Umbilical cord (tissue), 2 donors: ENCODE results near the gene CTSE. TPM values are rescaled to one million over a fixed set of nuclear protein-coding genes. Genes with fewer than 3 reads are reported as not detected.

Experiments used
- DNase-seq: peaks from one replicate; pipeline ENCODE4 v3.0.0-alpha.2; 2015; ENCODE audit warnings: low spot score
- total RNA-seq: library from RNA; depleted of rRNA; stranded (reverse); fragments of >200 nt; gene quantifications from one replicate; pipeline ENCODE4 v1.2.3, GENCODE V29; 2014; ENCODE audit warnings: low replicate concordance; ENCODE audit not compliant: insufficient read depth

CTSE gene
- total RNA-seq, 1 donor from 2014 or later: 0.48 TPM

- DNase-seq: no peak
Measured at GRCh38 chr1:205992218-205992882, 31.3 kb downstream of the CTSE start.

GRCh38 chr1:205991237-205991636, 32.5 kb downstream of the CTSE start:
- DNase-seq: no peak

GRCh38 chr1:205990226-205990625, 33.5 kb downstream of the CTSE start:
- DNase-seq: no peak

DNA sequence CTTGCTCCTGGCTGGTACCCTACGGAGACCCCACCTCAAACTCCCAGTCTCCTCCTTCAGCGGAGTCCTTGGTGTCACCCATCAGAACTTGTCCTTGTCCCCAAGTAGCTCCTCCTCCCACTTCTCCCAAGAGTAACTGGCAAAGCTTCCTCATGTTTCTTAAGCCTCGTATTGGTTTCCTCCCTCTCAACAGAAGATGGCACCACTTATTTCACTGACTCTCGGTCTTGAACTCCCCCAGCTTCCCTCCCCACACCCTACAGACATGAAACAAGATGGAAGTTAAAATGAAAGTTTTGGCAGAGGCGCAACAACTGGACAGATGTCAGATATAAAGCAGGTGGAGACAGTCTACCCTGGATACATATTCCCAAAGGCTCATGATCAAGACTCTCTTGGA, 33.9 kb downstream of the CTSE start:
- DNase-seq: no peak

DNA sequence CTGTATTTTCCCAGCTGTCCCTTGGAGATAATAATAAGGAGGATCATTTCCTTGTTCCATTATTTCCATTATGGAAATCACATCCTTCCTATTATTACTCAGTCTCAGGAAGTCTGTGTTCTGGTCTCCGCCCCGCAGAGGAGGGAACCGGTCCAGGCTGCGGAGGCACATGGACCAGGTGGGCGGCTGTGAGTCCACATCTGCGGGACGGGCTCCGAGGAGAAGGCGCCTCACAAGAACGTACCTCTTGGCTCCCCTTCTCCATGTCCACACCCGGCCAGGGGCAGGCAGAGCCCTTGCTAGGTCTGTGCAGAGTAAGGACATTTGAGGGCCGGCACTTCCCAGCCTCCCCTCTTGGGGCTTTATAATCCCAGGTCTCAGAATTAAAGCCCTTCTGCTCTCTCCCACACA, 35.1 kb downstream of the CTSE start:
- no peak for DNase-seq

GRCh38 chr1:205986861-205987260, 36.8 kb downstream of the CTSE start:
- peak; percentile 29 for DNase-seq

- DNase-seq: no peak
Measured at GRCh38 chr1:205986292-205986691, 37.4 kb downstream of the CTSE start.

DNA sequence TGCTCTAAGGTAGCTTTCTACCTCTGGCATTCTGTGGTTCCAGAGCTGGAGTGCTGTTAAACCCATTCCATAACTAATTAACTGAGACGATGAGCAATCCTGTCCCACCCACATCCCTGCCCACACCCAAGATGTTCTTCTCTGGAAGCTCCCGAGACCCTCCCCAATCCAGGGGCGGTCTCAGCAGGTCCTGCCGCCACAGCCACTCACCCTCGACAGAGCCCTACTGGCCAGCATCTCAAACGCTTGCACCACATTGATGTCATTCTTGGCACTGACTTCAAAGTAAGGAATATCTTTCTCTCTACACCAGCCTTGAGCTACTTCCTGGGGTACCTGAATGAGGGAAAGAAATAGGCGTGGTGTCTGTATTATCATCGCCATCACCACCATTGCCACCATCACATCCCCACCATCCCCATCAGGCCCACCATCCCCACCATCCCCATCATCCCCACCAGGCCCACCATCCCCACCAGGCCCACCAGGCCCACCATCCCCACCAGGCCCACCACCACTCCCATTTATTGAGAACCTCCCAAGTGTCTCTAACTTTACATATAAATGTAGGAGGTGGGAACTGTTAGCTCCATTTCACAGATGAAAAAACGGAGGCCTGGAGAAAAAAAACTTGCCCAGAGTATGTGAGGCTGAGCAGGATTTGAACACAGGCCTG, 38.2 kb downstream of the CTSE start:
- DNase-seq: no peak

DNA sequence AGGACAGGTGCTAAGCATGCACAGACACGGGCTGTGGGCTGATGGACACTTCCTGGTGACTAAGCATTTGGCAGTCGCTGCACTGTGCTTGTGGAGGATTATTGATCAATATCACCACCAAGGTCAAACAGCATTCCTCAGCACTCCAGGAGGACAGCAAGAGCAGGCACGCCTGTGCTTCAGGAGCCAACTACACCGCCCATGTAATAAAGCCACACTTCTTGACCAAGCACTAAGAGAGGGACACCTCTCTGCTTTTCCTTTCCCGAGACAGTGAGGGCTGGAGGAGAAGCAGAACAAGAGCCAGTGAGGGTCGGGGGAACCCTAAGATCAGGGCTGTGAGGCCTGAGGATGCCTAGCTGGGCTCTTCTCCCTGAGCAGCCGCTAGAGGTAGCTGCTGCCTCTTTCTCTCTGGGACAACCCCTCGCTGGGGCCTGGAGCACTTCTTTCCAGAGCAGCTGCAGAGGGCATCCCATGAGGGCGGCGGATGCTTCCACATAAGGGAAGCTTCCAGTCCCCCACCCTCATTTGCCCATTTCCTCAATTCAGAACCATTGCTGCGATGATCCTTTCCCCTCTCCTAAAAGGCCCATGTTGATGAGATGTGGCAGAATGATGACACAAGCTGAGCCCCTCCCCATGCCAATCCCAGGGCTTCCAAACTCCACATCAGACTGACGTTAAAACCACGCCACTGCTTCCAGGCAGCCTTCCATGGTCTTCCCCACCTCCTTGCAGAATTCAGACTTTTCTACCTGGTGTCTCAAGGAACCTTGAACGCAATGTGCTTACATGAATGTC, 39.6 kb downstream of the CTSE start:
- peak; percentile 79 for DNase-seq

DNA sequence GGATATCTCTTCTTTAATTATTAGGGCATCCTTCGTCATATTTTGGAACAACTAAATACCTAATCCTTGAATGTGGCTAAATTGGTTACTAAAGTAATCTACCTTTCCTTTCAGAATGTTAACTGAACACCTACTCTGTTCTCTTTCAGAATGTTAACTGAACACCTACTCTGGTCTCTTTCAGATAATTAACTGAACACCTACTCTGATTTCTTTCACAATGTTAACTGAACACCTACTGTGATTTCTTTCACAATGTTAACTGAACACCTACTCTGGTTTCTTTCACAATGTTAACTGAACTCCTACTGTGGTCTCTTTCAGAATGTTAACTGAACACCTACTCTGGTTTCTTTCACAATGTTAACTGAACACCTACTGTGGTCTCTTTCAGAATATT, 42.4 kb downstream of the CTSE start:
- DNase-seq: no peak

- no peak for DNase-seq
Measured at GRCh38 chr1:205980237-205980870, 43.3 kb downstream of the CTSE start.

DNA sequence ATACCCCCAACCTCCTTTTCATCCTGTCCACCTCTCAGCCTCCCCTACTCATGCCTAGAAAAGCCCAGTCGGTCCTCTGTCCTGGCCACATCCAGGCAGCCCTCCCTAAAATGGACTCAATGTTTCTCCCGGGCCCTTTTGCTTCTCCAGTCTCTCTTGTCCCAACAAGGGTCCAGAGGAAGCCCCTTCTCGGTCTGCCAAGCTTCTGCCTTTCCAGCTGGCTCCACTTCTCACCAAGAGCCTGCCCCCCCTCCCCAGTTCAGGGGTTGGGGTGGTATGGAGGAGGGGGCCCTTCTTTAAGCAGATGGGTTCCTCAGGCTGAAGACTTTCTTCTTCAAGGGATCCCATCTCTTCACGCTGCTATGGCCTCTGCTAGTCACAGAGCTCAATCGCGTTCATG, 44.4 kb downstream of the CTSE start:
- DNase-seq: no peak

- no peak for DNase-seq
Measured at GRCh38 chr1:205978676-205979075, 45.0 kb downstream of the CTSE start.

DNA sequence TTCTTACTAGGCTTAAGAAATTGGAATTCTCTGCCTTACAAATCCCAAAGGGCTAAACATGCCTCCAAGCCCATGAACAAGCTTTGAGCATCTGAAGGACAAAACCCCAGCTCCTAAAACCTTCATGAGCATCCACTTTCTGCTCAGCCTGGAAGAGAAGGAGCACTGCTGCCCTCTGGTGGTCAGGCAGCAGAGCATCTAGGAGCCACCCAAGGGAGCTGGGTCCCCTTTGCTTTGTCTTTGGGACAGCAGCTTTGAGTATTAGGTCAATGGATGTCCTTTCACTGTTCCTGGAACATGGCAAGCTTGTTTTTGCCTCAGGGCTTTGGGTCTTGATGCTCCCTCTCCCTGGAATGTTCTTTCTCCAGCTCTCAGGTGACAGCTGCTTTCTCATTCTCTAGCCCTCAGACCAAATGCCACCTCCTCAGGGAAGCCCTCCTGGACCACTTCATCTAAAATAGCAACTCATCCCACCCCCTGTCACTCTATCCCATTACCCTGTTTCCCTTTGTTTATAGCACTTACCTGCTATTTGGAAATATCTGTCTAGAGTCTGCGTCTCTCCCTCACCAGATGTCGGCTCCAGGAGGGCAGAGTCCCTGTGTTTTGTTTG, 46.2 kb downstream of the CTSE start:
- DNase-seq: peak; percentile 83

- peak; percentile 73 for DNase-seq
Measured at GRCh38 chr1:205976708-205977401, 46.8 kb downstream of the CTSE start.

GRCh38 chr1:205976036-205976435, 47.7 kb downstream of the CTSE start:
- DNase-seq: no peak

DNA sequence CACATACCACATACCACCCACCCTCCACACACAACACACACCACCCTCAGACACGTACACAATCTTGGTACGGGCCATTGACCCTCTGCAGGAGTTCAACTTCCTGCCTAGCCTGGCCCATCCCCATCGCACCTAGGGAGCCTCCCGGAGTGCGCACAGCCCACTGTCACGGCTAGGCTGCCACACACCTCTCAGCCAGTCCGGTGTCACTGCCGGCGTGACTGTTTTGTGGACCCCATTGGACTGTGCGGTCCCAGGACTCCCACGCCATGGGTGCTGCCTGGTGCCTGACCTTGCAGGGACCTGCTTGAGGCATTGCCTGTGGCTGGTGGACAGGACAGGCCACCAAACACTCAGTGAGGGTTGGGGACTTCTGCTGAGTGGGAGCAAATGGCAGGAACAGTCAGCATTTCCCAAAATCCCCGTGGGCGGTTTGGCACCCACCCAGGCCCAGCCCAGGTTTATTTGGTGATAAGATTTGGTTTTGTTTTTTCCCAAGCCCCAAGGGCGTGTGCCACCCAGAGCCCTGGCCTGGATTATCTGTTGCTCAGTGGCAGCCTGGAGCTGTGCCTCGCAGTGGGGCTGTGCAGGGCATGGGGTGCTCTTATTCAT, 48.2 kb downstream of the CTSE start:
- no peak for DNase-seq

GRCh38 chr1:205974712-205975111, 49.0 kb downstream of the CTSE start:
- no peak for DNase-seq

GRCh38 chr1:205973377-205974232, 50.1 kb downstream of the CTSE start:
- no peak for DNase-seq
